Skeletal muscle satellite cell (primary cell): ENCODE measurements around the gene NKAPL.

Experiments
- H3K27me3 ChIP-seq: 2 replicates; pipeline ENCODE4 v1.7.0; 2013; ENCODE audit warnings: low read length; ENCODE audit not compliant: control insufficient read depth, insufficient read depth
- H3K36me3 ChIP-seq: 2 replicates; pipeline ENCODE4 v1.7.0; 2013; ENCODE audit warnings: mild to moderate bottlenecking, control low read depth, low read length; ENCODE audit not compliant: insufficient read depth
- H3K4me1 ChIP-seq: 2 replicates; pipeline ENCODE4 v1.7.0; 2013; ENCODE audit warnings: low read length; ENCODE audit not compliant: control insufficient read depth, insufficient read depth
- H3K4me2 ChIP-seq: 2 replicates; pipeline ENCODE4 v1.7.0; 2013; ENCODE audit warnings: mild to moderate bottlenecking, low read length
- H3K4me3 ChIP-seq: 2 replicates; pipeline ENCODE4 v1.7.0; 2013; ENCODE audit warnings: low read length
- H3K9ac ChIP-seq: 2 replicates; pipeline ENCODE4 v1.7.0; 2013; ENCODE audit warnings: mild to moderate bottlenecking, low read depth, low read length, moderate library complexity
- H3K9me3 ChIP-seq: replicated peaks from 2 replicates; pipeline ENCODE4 v1.7.0; 2013; ENCODE audit warnings: mild to moderate bottlenecking, control low read depth, low read length

Gene NKAPL

DNA sequence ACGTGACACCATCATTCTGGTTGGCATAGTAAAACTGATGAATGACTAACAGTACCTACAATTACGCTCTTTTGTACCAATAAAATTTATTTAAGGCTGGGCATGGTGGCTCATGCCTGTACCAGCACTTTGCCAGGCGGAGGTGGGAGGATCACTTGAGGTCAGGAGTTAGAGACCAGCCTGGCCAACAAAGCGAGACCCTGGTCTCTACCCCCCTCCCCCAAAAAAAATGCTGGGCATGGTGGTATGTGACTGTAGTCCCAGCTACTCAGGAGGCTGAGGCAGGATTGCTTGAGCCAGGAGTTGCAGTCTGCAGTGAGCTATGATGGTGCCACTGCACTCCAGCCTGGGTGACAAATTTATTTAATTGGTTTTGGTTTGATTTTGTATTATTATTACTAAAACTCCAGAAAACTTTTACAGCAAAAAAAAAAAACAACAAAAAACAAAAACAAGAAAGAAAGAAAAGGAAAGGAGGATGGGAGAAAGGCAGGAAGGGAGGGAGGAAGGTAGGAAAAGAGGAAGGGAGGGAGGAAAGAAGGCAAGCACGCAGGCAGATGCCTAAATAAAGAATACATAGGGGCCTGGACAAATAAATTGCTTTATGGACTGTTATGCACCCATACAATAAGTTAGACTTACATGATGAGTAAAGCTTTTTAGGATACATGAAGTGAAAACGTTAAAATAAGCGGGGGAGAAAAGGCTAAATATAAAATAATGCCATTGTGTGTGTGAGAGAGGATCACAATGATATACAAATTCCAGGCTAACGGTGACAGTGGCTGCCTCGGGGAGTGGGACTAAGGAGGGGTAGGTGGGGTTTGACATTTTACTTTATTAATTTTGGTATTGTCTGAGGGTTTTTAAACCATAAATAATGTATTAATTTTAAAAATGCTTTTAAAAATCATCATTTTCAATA lies 34.7 kb upstream of the NKAPL start:
- peak overlapping the region; percentile 92 for H3K9ac ChIP-seq
- peaks cover 12% of the 10 kb centered on the region for H3K4me1 ChIP-seq
- peak overlapping the region; percentile 96 for H3K4me3 ChIP-seq
- peaks cover 24% of the 10 kb centered on the region for H3K36me3 ChIP-seq
- peak overlapping the region; percentile 88 for H3K4me2 ChIP-seq
- H3K9me3 ChIP-seq: no peaks in the 10 kb centered on the region
- peaks cover 7% of the 10 kb centered on the region for H3K27me3 ChIP-seq

DNA sequence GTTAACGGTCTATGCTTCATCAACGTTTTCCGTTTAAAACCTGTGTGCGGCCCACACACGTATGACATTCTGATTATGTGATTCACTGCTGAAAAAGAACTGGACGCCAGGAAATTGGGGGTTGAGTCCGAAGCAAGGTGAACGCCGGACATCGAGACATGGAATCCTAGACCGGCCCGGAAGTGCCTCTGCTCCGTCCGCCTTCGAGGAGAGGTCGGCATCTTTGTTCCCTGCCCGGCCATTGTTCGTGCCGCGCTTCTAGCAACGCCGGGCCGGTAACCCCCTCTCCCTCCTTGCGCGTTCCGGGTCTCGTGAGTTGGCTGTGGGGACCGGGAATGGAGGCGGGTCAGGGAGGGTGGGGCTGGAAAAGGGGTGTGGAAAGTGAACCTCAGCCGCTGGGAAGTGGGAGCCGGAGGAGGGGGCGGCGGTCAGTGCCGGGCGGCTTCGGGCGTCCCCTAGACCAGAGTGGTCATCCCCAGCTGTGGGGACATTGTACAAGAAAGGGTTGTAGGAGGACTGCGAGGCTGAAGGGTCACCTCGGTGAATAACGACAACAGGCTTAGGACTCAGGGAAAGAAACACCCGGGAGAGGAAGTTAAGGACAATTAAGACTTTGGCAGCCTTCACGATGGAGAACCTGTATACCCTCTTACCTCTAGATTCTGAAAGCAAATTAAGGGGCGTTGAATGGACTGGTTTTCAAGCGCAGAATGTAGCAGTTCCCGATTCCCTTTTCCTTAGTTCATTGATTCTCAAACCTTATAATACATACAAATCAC lies 33.9 kb upstream of the NKAPL start, which contains the start of gene ZSCAN9:
ZSCAN9 (plus strand) TSS at position 220 of the 779 bp plus-strand sequence. CDS start 1,810 bp downstream, outside the sequence.
- H3K9me3 ChIP-seq: no peaks in the 10 kb centered on the region
- peaks cover 12% of the 10 kb centered on the region for H3K4me1 ChIP-seq
- H3K9ac ChIP-seq: peak within 1 kb of the TSS; percentile 92
- H3K27me3 ChIP-seq: peaks cover 7% of the 10 kb centered on the region
- H3K4me3 ChIP-seq: peak within 1 kb of the TSS; percentile 96
- H3K36me3 ChIP-seq: peaks cover 29% of the 10 kb centered on the region
- H3K4me2 ChIP-seq: peak within 1 kb of the TSS; percentile 88

DNA sequence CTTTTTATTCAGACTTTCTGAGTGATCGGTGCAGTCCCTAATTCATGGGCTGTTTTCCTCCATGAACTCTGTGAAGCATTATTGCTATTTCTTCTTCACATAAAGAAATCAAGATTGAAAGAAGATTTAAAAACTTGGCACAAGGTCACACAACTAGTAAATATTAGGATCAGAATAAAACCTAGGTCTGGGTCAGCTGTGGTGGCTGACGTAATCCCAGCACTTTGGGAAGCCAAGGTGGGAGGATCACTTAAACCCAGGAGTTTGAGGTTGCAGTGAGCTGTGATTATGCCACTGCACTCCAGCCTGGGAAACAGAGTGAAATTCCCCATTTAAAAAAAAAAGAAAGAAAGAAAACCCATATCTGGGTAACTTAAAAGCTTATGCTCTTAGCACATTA lies 32.6 kb upstream of the NKAPL start:
- H3K9ac ChIP-seq: peak overlapping the region; percentile 92
- H3K4me2 ChIP-seq: peak overlapping the region; percentile 88
- peak overlapping the region; percentile 96 for H3K4me3 ChIP-seq
- peaks cover 41% of the 10 kb centered on the region for H3K36me3 ChIP-seq
- peaks cover 7% of the 10 kb centered on the region for H3K27me3 ChIP-seq
- peaks cover 12% of the 10 kb centered on the region for H3K4me1 ChIP-seq
- H3K9me3 ChIP-seq: no peaks in the 10 kb centered on the region

DNA sequence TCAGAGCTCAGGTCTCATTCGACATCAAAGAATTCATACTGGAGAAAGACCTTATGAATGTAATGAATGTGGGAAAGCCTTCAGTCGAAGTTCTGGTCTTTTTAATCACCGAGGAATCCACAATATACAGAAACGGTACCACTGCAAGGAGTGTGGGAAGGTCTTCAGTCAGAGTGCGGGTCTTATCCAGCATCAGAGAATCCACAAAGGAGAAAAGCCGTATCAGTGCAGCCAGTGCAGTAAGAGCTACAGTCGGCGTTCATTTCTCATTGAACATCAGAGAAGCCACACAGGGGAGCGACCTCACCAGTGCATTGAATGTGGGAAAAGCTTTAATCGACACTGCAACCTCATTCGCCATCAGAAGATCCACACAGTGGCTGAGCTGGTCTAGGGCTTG lies 26.3 kb upstream of the NKAPL start:
- Histone ChIP-seq H3K4me2 (no peak overlapping the region), H3K4me1 (no peaks in the 10 kb centered on the region), H3K9ac (no peak overlapping the region), H3K36me3 (peaks cover 61% of the 10 kb centered on the region), H3K9me3 (no peaks in the 10 kb centered on the region), H3K27me3 (no peaks in the 10 kb centered on the region), H3K4me3 (no peak overlapping the region)

DNA sequence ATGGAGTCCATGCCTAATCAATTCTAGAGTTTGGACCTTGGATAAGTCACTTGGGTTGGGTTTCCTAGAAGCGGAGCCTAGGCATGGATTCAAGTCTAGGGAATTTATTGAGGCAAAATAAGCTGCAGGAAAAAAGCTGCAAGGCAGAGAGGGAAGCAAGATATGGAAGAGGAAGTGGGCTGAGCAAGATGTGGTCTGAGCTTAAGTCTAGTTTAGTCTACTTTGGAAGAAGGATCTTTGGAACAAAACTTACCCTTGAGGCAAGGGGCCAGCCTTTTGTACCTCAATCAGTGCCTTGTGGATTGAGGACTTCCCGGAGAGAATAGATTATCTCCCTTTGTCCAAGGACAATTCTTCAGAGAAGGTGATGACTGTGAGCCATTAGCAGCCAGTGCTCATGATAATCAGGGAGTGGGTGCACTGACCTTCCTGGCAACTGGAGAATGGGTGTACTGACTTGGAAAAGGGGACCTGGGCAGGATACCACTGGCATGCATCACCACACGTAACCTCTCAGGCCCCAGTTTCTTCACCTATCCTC lies 23.1 kb upstream of the NKAPL start:
- no peaks in the 10 kb centered on the region for H3K4me1 ChIP-seq
- H3K4me3 ChIP-seq: no peak overlapping the region
- H3K36me3 ChIP-seq: peaks cover 38% of the 10 kb centered on the region
- H3K9me3 ChIP-seq: no peaks in the 10 kb centered on the region
- H3K27me3 ChIP-seq: no peaks in the 10 kb centered on the region
- no peak overlapping the region for H3K4me2 ChIP-seq
- no peak overlapping the region for H3K9ac ChIP-seq

DNA sequence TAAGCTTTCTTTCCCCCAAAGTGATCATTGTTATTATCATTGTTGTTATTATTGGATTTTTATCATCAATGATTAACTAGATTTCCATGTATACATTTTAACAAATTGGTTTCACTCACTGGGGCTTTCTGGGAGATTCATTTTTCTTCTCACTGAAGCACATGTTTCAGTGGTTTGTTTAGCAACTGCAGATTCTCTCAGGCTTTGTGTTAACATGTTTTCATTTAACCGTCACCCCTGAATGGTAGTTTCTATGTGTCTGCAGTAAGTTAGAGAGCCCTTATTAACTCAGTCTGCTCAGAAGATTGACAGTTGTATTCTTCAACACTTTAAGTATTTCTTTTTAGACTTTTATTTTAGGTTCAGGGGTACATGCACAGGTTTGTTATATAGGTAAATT lies 19.5 kb upstream of the NKAPL start:
- H3K4me2 ChIP-seq: no peak overlapping the region
- no peak overlapping the region for H3K4me3 ChIP-seq
- no peaks in the 10 kb centered on the region for H3K9me3 ChIP-seq
- H3K4me1 ChIP-seq: no peaks in the 10 kb centered on the region
- H3K36me3 ChIP-seq: peaks cover 12% of the 10 kb centered on the region
- H3K9ac ChIP-seq: no peak overlapping the region
- H3K27me3 ChIP-seq: no peaks in the 10 kb centered on the region

DNA sequence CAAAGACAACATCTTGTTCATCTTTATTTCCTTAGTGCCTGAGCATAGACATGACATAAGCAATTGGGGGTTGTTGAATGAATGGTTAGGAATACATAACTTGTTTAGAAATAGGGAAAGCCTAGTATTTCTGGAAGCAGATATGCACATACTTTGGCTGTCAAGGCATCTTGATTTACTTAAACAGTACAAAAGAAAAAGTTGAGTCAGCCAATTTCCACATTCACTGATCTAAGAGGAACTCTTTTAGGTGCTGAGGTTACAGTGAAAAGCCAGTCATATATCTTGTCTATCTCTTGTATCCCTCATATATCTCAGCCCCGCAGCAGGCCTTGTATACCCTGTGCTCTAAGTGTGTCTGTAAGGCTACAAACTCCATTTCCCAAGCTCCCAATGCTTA lies 18.6 kb upstream of the NKAPL start:
- no peak overlapping the region for H3K9ac ChIP-seq
- H3K27me3 ChIP-seq: no peaks in the 10 kb centered on the region
- no peak overlapping the region for H3K4me2 ChIP-seq
- no peaks in the 10 kb centered on the region for H3K4me1 ChIP-seq
- no peak overlapping the region for H3K4me3 ChIP-seq
- no peaks in the 10 kb centered on the region for H3K9me3 ChIP-seq
- peaks cover 20% of the 10 kb centered on the region for H3K36me3 ChIP-seq

DNA sequence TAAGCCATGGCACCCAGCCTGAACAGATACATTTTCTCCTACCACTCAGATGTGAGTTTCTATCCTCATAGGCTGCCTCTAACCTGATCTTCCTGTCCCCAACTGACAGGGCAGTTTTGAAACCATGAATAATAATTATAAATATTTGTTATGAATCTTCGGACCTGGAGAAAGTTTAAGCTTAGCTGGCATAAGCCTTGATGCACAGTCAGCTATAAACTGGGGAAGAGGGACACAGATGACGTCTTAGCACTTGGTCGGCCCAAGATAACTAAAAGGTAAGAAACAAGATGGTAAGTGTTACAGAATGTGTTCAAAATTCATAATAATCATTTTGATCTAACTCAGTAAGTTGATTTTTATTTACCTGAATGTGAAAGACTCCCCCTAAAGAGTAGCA lies 15.2 kb upstream of the NKAPL start:
- Histone ChIP-seq H3K4me2 (no peak overlapping the region), H3K27me3 (no peaks in the 10 kb centered on the region), H3K4me1 (no peaks in the 10 kb centered on the region), H3K9ac (no peak overlapping the region), H3K4me3 (no peak overlapping the region), H3K36me3 (peaks cover 33% of the 10 kb centered on the region), H3K9me3 (no peaks in the 10 kb centered on the region)

DNA sequence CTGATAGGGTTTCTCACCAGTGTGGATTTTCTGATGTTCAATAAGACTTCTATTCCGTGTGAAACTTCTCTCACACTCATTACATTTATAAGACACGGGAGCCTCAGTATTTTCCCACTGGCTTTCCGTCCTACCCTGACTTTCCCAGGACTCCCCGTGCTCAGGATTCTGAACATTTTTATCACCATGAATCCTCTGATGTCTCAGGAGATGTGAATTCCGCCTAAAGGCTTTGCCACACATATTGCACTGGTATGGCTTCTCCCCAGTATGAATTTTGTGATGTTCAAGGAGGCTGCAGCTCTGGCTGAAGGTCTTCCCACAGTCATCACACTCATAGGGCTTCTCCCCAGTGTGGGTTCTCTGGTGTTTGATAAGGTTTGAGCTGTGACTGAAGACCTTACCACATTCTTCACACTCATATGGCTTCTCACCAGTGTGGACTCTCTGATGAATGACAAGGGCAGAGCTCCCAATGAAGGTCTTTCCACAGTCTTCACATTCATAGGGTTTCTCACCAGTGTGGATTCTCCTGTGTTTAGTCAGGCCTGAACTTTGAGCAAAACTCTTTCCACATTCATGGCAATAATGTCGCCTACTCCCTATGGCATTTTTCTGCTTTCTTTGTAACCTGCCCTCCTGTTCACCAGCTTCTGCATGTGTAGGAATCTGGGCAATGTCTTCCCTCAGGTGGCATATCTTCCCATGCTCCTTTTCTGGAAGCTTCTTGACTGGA lies 13.7 kb upstream of the NKAPL start:
- Histone ChIP-seq H3K27me3 (no peaks in the 10 kb centered on the region), H3K4me1 (peaks cover 2% of the 10 kb centered on the region), H3K36me3 (peaks cover 37% of the 10 kb centered on the region), H3K9ac (no peak overlapping the region), H3K4me2 (no peak overlapping the region), H3K4me3 (no peak overlapping the region), H3K9me3 (no peaks in the 10 kb centered on the region)

DNA sequence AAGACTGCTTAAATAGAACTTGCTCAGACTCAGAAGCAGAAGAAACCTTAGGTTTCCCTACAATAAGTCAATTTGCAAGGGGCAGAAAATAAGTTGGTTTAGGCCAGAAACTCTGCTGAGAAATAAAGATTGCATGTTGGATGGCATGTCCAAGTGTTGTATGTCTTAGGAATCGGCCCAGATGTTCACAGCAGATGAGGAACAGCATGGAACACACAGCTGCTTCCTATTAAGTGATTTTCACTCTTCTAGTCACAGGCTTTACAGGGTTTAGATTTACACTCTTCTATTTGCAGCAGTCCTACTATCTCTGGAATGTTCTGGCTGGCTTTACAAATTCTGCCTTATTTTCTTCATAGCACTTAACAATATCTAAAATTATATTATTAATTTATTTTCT lies 10.2 kb upstream of the NKAPL start:
- Histone ChIP-seq H3K36me3 (peaks cover 37% of the 10 kb centered on the region), H3K9ac (no peak overlapping the region)

DNA sequence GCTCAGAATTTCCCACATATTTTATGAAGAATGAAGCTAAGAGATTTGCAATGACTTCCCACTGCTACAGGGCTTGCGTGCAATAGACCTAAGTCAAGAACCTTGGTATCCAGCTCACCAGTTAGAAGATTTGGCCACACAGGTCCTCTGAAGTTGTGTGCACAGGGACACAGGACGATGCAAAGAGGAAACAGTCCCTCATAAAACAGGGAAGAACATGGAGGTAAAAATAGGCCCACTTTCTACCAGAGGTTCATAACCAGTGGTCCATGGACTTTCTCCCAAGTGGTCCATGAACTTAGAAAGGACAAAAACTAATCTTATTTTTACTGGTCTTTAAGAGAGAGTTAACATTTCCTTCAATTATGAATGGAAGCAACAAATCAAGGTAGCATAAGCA lies 8.3 kb upstream of the NKAPL start:
- Histone ChIP-seq H3K27me3 (no peaks in the 10 kb centered on the region), H3K9ac (peak overlapping the region; percentile 87), H3K4me1 (peaks cover 18% of the 10 kb centered on the region), H3K4me2 (peak overlapping the region; percentile 92), H3K36me3 (peaks cover 19% of the 10 kb centered on the region), H3K9me3 (no peaks in the 10 kb centered on the region), H3K4me3 (peak overlapping the region; percentile 87)

More for the DNA sequence above, 10.2 kb upstream of the NKAPL start:
- Histone ChIP-seq H3K4me1 (peaks cover 18% of the 10 kb centered on the region), H3K9me3 (no peaks in the 10 kb centered on the region), H3K27me3 (no peaks in the 10 kb centered on the region), H3K4me2 (no peak overlapping the region), H3K4me3 (no peak overlapping the region)
